HepG2 (cell line): ENCODE data around the gene RPL41. TPM values are rescaled to one million over a fixed set of nuclear protein-coding genes. Genes with fewer than 3 reads are reported as not detected.

Experiments
- KDM5B ChIP-seq: sonication (generic); formaldehyde crosslinking; IDR thresholded peaks from 2 replicates; pipeline ENCODE4 v1.4.0; 2020; ENCODE audit warnings: missing genetic modification reagents, mild to moderate bottlenecking, borderline replicate concordance
- KDM6A ChIP-seq: IDR thresholded peaks from 2 replicates; pipeline ENCODE4 v1.6.1; 2016; ENCODE audit warnings: low read depth
- KLF13 ChIP-seq: sonication (generic); formaldehyde crosslinking; IDR thresholded peaks from 2 replicates; pipeline ENCODE4 v1.4.0; 2020; ENCODE audit warnings: mild to moderate bottlenecking, missing genetic modification reagents
- REPIN1 ChIP-seq: sonication (generic); formaldehyde crosslinking; IDR thresholded peaks from 2 replicates; pipeline ENCODE4 v1.8.0; 2022; ENCODE audit warnings: missing genetic modification reagents, low read depth, mild to moderate bottlenecking, borderline replicate concordance
- SIN3B ChIP-seq: fragments of 150-350 bp; IDR thresholded peaks from 2 replicates; pipeline ENCODE4 v1.6.1; 2014; ENCODE audit warnings: low read length
- SMARCE1 ChIP-seq: fragments of 450-650 bp; IDR thresholded peaks from 2 replicates; pipeline ENCODE4 v1.6.1; 2017; ENCODE audit warnings: borderline replicate concordance
- SMYD3 ChIP-seq: sonication (generic); formaldehyde crosslinking; IDR thresholded peaks from 2 replicates; pipeline ENCODE4 v1.8.1; 2023; ENCODE audit warnings: mild to moderate bottlenecking, missing genetic modification reagents
- SUZ12 ChIP-seq: fragments of 150-350 bp; IDR thresholded peaks from 2 replicates; pipeline ENCODE4 v1.6.1; 2014; ENCODE audit warnings: low read depth, low read length
- TP53 ChIP-seq: sonication (generic); formaldehyde crosslinking; conservative IDR thresholded peaks from 2 replicates; pipeline ENCODE4 v1.4.0; 2020; ENCODE audit warnings: missing genetic modification reagents
- ZBTB14 ChIP-seq: sonication (generic); formaldehyde crosslinking; IDR thresholded peaks from 2 replicates; pipeline ENCODE4 v1.4.0; 2020; ENCODE audit warnings: missing genetic modification reagents
- ZBTB43 ChIP-seq: sonication (generic); formaldehyde crosslinking; conservative IDR thresholded peaks from 2 replicates; pipeline ENCODE4 v1.4.0; 2020; ENCODE audit warnings: missing genetic modification reagents
- ZNF292 ChIP-seq: sonication (generic); formaldehyde crosslinking; IDR thresholded peaks from 2 replicates; pipeline ENCODE4 v1.8.1; 2022; ENCODE audit warnings: mild to moderate bottlenecking, low read depth, missing genetic modification reagents, borderline replicate concordance
- ZNF430 ChIP-seq: sonication (generic); formaldehyde crosslinking; IDR thresholded peaks from 2 replicates; pipeline ENCODE4 v1.9.0; 2021; ENCODE audit warnings: mild to moderate bottlenecking, missing genetic modification reagents
- ZNF558 ChIP-seq: sonication (generic); formaldehyde crosslinking; IDR thresholded peaks from 2 replicates; pipeline ENCODE4 v1.9.0; 2022; ENCODE audit warnings: mild to moderate bottlenecking, missing genetic modification reagents, borderline replicate concordance
- ZNF879 ChIP-seq: sonication (generic); formaldehyde crosslinking; IDR thresholded peaks from 2 replicates; pipeline ENCODE4 v1.8.1; 2023; ENCODE audit warnings: missing genetic modification reagents
- ZNF891 ChIP-seq: sonication (generic); formaldehyde crosslinking; IDR thresholded peaks from 2 replicates; pipeline ENCODE4 v1.5.0; 2020; ENCODE audit warnings: mild to moderate bottlenecking, missing genetic modification reagents
- polyA plus RNA-seq, 8 experiments: library from polyadenylated mRNA; depleted of rRNA in 3 of 8; stranded (reverse) in 7 of 8; unstranded in 1 of 8; fragments of >200 nt; fragmentation: Illumina TruSeq in 4 of 8; extraction: Trizol in 4 of 8; gene quantifications; 2 replicates each; pipeline versions ENCODE4 v1.2.1 to v1.2.3, GENCODE V29; 2011 to 2016; ENCODE audit warnings: low read depth in 4 of 8, missing spikeins in 1 of 8, mixed read lengths in 1 of 8; ENCODE audit not compliant: insufficient read depth in 1 of 8
- total RNA-seq, 5 experiments: library from RNA; depleted of rRNA; stranded (reverse); fragments of >200 nt; fragmentation: Illumina TruSeq; extraction: Trizol; gene quantifications; 2 replicates each; pipeline ENCODE4 v1.2.3, GENCODE V29; 2016; ENCODE audit warnings: low read depth in 1 of 5
- TF ChIP-seq, protein P1 (sequence below): sonication (generic); formaldehyde crosslinking; IDR thresholded peaks from 2 replicates; pipeline ENCODE4 v1.8.0; 2022; ENCODE audit warnings: mild to moderate bottlenecking, missing genetic modification reagents, moderate library complexity
- TF ChIP-seq, protein P2 (sequence below): sonication (generic); formaldehyde crosslinking; IDR thresholded peaks from 2 replicates; pipeline ENCODE4 v1.5.0; 2020; ENCODE audit warnings: missing genetic modification reagents, mild to moderate bottlenecking, borderline replicate concordance
- TF ChIP-seq, protein P3 (sequence below): sonication (generic); formaldehyde crosslinking; IDR thresholded peaks from 2 replicates; pipeline ENCODE4 v1.4.0; 2020; ENCODE audit warnings: missing genetic modification reagents, borderline replicate concordance

Gene RPL41
- total and polyA plus RNA-seq, 2 of the 13 experiments (the other 11 are each of a cell fraction or from before 2014, with no cell fraction given): 4,012 to 7,670 TPM

GRCh38 chr12:56157201-56158028 is 41.0 kb downstream of the RPL41 start (continued):
- TF ChIP-seq, protein P1, sequence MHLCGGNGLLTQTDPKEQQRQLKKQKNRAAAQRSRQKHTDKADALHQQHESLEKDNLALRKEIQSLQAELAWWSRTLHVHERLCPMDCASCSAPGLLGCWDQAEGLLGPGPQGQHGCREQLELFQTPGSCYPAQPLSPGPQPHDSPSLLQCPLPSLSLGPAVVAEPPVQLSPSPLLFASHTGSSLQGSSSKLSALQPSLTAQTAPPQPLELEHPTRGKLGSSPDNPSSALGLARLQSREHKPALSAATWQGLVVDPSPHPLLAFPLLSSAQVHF (CRISPR knock-in tag): no peak
- TF ChIP-seq SMYD3 (no peak), ZNF292 (CRISPR knock-in tag) (0 out of 2 replicates have a peak, but pooled peaks have one; percentile 14), KDM6A (no peak), KDM5B (CRISPR knock-in tag) (peak; percentile 23; the same call in 1 of the 2 replicates), ZNF558 (no peak), ZNF879 (CRISPR knock-in tag) (no peak), SUZ12 (no peak), ZNF430 (CRISPR knock-in tag) (no peak), ZBTB43 (CRISPR knock-in tag) (no peak), SMARCE1 (no peak), ZNF891 (CRISPR knock-in tag) (peak; percentile 77; the same call in 1 of the 2 replicates), ZBTB14 (CRISPR knock-in tag) (no peak), KLF13 (no peak), TP53 (CRISPR knock-in tag) (no peak), REPIN1 (no peak), SIN3B (0 out of 2 replicates have a peak, but pooled peaks have one; percentile 24)
- TF ChIP-seq, protein P2, sequence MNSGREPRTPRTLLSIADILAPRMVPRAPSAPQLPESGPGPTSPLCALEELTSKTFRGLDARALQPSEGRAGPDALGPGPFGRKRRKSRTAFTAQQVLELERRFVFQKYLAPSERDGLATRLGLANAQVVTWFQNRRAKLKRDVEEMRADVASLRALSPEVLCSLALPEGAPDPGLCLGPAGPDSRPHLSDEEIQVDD (CRISPR knock-in tag): no peak
- TF ChIP-seq, protein P3, sequence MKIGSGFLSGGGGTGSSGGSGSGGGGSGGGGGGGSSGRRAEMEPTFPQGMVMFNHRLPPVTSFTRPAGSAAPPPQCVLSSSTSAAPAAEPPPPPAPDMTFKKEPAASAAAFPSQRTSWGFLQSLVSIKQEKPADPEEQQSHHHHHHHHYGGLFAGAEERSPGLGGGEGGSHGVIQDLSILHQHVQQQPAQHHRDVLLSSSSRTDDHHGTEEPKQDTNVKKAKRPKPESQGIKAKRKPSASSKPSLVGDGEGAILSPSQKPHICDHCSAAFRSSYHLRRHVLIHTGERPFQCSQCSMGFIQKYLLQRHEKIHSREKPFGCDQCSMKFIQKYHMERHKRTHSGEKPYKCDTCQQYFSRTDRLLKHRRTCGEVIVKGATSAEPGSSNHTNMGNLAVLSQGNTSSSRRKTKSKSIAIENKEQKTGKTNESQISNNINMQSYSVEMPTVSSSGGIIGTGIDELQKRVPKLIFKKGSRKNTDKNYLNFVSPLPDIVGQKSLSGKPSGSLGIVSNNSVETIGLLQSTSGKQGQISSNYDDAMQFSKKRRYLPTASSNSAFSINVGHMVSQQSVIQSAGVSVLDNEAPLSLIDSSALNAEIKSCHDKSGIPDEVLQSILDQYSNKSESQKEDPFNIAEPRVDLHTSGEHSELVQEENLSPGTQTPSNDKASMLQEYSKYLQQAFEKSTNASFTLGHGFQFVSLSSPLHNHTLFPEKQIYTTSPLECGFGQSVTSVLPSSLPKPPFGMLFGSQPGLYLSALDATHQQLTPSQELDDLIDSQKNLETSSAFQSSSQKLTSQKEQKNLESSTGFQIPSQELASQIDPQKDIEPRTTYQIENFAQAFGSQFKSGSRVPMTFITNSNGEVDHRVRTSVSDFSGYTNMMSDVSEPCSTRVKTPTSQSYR (CRISPR knock-in tag): peak; percentile 36; the same call in 1 of the 2 replicates
